PFSK-1 (cell line): ENCODE data around the gene SDHA.

Experiments used
- FOXP2 ChIP-seq: optimal IDR thresholded peaks from 2 replicates; pipeline ENCODE3; 2011; ENCODE audit warnings: borderline replicate concordance, control low read depth, inconsistent platforms; ENCODE audit not compliant: insufficient read depth; ENCODE audit errors: extremely low read length, extremely low read depth
- POLR2AphosphoS5 ChIP-seq: IDR thresholded peaks from 2 replicates; pipeline ENCODE4 v1.6.1; 2012; ENCODE audit warnings: low read depth, mild to moderate bottlenecking, control low read depth, low read length, moderate library complexity
- SIN3A ChIP-seq: IDR thresholded peaks from 2 replicates; pipeline ENCODE4 v1.6.1; 2012; ENCODE audit warnings: mild to moderate bottlenecking, low read length, moderate library complexity, borderline replicate concordance; ENCODE audit not compliant: insufficient read depth
- TAF1 ChIP-seq: IDR thresholded peaks from 2 replicates; pipeline ENCODE4 v1.6.1; 2012; ENCODE audit warnings: low read length, control low read depth, borderline replicate concordance; ENCODE audit not compliant: insufficient read depth
- TF ChIP-seq, protein P1 (sequence below), 2 experiments: IDR thresholded peaks; 2 replicates each; pipeline versions ENCODE4 v1.6.1 to v1.8.0; 2011 to 2012; ENCODE audit warnings: low read depth in 2 of 2, low read length in 2 of 2, control low read depth in 1 of 2, inconsistent platforms in 1 of 2, mild to moderate bottlenecking in 1 of 2, moderate library complexity in 1 of 2; ENCODE audit not compliant: insufficient read depth in 1 of 2

Gene SDHA

DNA sequence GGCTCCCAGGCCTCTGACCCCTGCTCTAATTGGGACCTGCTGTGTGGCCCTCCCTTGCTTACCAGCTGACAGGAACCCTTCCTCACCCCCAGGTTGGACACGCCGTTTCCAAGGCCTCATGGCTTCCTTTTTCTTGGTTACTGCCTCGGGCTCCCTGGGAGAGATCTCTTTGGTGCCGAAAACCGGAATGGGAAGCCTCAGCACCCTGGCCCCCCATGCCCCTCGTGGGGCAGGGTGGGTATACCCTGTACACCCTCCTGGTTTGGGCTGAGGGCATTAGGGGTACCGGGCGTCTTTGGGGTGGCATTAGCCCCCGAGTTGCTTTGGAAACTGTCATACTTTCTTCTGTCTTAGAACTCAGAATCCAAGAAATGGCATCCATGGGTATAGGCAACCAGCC, 37.0 kb upstream of the SDHA start:
- TF ChIP-seq FOXP2 (no peak), SIN3A (no peak), TAF1 (no peak), POLR2AphosphoS5 (no peak)
- TF ChIP-seq, protein P1, sequence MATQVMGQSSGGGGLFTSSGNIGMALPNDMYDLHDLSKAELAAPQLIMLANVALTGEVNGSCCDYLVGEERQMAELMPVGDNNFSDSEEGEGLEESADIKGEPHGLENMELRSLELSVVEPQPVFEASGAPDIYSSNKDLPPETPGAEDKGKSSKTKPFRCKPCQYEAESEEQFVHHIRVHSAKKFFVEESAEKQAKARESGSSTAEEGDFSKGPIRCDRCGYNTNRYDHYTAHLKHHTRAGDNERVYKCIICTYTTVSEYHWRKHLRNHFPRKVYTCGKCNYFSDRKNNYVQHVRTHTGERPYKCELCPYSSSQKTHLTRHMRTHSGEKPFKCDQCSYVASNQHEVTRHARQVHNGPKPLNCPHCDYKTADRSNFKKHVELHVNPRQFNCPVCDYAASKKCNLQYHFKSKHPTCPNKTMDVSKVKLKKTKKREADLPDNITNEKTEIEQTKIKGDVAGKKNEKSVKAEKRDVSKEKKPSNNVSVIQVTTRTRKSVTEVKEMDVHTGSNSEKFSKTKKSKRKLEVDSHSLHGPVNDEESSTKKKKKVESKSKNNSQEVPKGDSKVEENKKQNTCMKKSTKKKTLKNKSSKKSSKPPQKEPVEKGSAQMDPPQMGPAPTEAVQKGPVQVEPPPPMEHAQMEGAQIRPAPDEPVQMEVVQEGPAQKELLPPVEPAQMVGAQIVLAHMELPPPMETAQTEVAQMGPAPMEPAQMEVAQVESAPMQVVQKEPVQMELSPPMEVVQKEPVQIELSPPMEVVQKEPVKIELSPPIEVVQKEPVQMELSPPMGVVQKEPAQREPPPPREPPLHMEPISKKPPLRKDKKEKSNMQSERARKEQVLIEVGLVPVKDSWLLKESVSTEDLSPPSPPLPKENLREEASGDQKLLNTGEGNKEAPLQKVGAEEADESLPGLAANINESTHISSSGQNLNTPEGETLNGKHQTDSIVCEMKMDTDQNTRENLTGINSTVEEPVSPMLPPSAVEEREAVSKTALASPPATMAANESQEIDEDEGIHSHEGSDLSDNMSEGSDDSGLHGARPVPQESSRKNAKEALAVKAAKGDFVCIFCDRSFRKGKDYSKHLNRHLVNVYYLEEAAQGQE (IDR thresholded peaks at IDR 0.05; ENCODE audit: insufficient read depth in 1 of 2, low read depth in 2 of 2, low read length in 2 of 2), result no peak

DNA sequence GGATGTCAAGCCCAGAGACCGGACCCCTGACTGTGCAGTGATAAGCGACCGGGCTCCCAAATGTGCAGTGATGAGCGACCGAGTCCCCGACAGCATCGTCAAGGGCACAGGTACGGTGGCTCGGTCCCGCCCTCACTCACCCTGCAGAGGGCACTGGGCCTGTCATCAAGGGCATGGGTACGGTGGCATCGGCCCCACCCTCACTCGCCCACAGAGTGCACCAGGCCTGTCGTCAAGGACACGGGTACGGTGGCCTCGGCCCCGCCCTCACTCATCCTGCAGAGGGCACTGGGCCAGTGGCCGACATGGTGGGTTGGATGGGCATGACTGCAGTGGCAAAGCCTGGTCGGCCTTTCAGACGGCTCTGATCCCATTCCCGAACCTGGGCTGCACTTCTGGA, 36.6 kb upstream of the SDHA start:
- TF ChIP-seq SIN3A, result no peak
- TF ChIP-seq, protein P1 (IDR thresholded peaks at IDR 0.05; ENCODE audit: insufficient read depth in 1 of 2, low read depth in 2 of 2, low read length in 2 of 2), result no peak
- no peak for TF ChIP-seq TAF1
- TF ChIP-seq POLR2AphosphoS5, result no peak
- no peak for TF ChIP-seq FOXP2

DNA sequence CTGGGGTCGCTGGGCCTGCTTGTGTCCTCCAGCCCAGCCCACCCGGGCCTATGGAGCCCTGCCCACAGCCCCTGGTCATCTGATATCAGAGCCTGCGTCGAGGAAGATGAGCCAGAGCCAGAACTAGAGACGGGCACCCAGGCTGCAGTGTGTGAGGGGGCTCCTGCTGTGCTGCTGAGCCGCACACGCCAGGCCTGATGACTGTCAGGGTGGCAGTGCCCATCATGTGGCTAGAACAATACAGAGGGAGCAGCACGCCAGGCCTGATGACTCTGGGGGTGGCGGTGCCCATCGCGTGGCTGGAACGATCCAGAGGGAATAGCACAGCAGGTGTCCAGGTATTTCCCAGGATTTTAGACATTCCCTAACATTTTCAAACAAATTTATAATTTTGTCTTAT, 36.0 kb upstream of the SDHA start:
- no peak for TF ChIP-seq FOXP2
- no peak for TF ChIP-seq TAF1
- TF ChIP-seq, protein P1 (IDR thresholded peaks at IDR 0.05; ENCODE audit: insufficient read depth in 1 of 2, low read depth in 2 of 2, low read length in 2 of 2), result no peak
- no peak for TF ChIP-seq SIN3A
- TF ChIP-seq POLR2AphosphoS5, result no peak

DNA sequence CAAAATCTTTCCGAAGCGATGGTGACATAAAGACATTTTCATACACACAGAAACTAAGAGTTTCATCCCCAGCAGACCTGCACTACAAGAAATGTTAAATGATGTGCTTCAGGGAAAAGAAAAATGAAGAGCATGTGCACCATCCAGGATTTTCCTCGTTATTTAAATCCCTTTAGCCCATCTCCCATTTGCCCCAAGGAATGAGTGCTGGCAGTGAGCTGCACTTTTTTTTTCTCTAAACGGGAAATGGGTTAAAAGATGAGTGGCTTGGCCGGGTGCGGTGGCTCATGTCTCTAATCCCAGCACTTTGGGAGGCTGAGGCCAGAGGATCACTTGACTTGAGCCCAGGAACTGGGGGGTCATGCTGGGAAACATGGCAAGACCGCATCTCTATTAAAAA, 33.6 kb upstream of the SDHA start:
- TF ChIP-seq SIN3A, result no peak
- TF ChIP-seq POLR2AphosphoS5, result no peak
- TF ChIP-seq FOXP2, result no peak
- TF ChIP-seq, protein P1 (IDR thresholded peaks at IDR 0.05; ENCODE audit: insufficient read depth in 1 of 2, low read depth in 2 of 2, low read length in 2 of 2), result no peak
- TF ChIP-seq TAF1, result no peak
